Tibial artery (tissue), 4 donors: Measurements from ENCODE around the gene MYH6.

Experiments
- DNase-seq, 2 donors: peaks; one replicate each; pipeline ENCODE4 v3.0.0-alpha.2; 2019
- H3K27ac ChIP-seq, 2 donors: fragments of 200-600 bp; sonication (generic) in 1 of 2; 1 replicate in 1 of 2; 2 replicates in 1 of 2; pipeline ENCODE4 v1.5.1; 2018 to 2019; ENCODE audit warnings: mild to moderate bottlenecking in 1 of 2
- H3K27me3 ChIP-seq, 2 donors: fragments of 200-600 bp; sonication (generic) in 1 of 2; one replicate each; pipeline versions ENCODE4 v1.5.1 to v1.6.0; 2016 to 2019
- H3K36me3 ChIP-seq, 3 donors: fragments of 200-600 bp; sonication (generic) in 2 of 3; one replicate each; pipeline ENCODE4 v1.5.1; 2016 to 2019; ENCODE audit warnings: mild to moderate bottlenecking in 2 of 3
- H3K4me1 ChIP-seq, 4 donors: fragments of 200-600 bp; sonication (generic) in 2 of 4; 1 replicate in 3 of 4; 2 replicates in 1 of 4; pipeline ENCODE4 v1.5.1; 2016 to 2019
- H3K4me3 ChIP-seq, 2 donors: fragments of 200-600 bp; sonication (generic) in 1 of 2; 1 replicate in 1 of 2; 2 replicates in 1 of 2; pipeline ENCODE4 v1.5.1; 2018 to 2019; ENCODE audit warnings: mild to moderate bottlenecking in 2 of 2
- H3K9me3 ChIP-seq, 3 donors: fragments of 200-600 bp; sonication (generic) in 1 of 3; one replicate each; pipeline ENCODE4 v1.5.1; 2016 to 2019
- intact Hi-C: fragments of 100-400 bp; cut with DNase I; formaldehyde crosslinking; loops from one replicate; pipeline ENCODE4 v1.15.0; 2023; ENCODE audit warnings: low total_unique reads
- TF ChIP-seq, protein P1 (sequence below), 2 experiments: fragments of 200-600 bp in 1 of 2; fragments of 450-650 bp in 1 of 2; IDR thresholded peaks; one replicate each; pipeline ENCODE4 v1.5.1; 2017 to 2019; ENCODE audit warnings: antibody characterized with exemption in 2 of 2, mild to moderate bottlenecking in 1 of 2, moderate library complexity in 1 of 2

The MYH6 gene

GRCh38 chr14:23372509-23372908 is 35.6 kb downstream of the MYH6 start, which contains the start of gene IL25:
Gene IL25, plus strand, starts transcription at chr14:23372809.
- TF ChIP-seq, protein P1, sequence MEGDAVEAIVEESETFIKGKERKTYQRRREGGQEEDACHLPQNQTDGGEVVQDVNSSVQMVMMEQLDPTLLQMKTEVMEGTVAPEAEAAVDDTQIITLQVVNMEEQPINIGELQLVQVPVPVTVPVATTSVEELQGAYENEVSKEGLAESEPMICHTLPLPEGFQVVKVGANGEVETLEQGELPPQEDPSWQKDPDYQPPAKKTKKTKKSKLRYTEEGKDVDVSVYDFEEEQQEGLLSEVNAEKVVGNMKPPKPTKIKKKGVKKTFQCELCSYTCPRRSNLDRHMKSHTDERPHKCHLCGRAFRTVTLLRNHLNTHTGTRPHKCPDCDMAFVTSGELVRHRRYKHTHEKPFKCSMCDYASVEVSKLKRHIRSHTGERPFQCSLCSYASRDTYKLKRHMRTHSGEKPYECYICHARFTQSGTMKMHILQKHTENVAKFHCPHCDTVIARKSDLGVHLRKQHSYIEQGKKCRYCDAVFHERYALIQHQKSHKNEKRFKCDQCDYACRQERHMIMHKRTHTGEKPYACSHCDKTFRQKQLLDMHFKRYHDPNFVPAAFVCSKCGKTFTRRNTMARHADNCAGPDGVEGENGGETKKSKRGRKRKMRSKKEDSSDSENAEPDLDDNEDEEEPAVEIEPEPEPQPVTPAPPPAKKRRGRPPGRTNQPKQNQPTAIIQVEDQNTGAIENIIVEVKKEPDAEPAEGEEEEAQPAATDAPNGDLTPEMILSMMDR (IDR thresholded peaks at IDR 0.05): no peak
- DNase-seq: no peak
- peaks cover 0 to 6% (median 2%) of the 10 kb centered on the region in 4 donors for H3K4me1 ChIP-seq
- intact Hi-C loops: no loop called here
- no peak within 1 kb of the TSS for H3K27ac ChIP-seq
- H3K4me3 ChIP-seq: no peak within 1 kb of the TSS
- H3K36me3 ChIP-seq: no peaks in the 10 kb centered on the region
- H3K9me3 ChIP-seq: no peaks in the 10 kb centered on the region
- H3K27me3 ChIP-seq: no peaks in the 10 kb centered on the region

DNA sequence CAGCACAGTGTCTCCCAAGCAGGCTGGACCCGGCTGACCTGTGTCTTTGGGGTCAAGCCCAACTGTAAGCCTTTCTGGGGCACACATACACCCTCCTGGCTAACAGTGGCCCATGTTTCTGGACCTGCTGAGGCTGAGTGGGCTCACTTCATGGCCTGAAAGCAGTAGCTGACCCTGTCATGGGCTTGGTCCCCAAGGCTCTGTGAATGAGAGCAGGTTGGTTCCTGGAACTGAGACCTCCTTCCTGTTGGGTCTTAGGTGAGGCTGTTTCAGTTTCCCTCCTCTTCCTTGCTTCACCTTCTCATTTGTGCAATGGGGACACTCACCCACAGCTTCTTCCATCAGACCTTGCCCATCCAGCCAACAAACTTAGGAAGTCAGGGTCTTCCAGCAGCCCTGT is 36.2 kb downstream of the MYH6 start:
- Histone ChIP-seq H3K36me3 (no peaks in the 10 kb centered on the region), H3K27ac (no peak overlapping the region), H3K9me3 (no peaks in the 10 kb centered on the region), H3K27me3 (no peaks in the 10 kb centered on the region), H3K4me1 (peaks cover 0 to 8% (median 2%) of the 10 kb centered on the region in 4 donors), H3K4me3 (no peak overlapping the region)
- TF ChIP-seq, protein P1 (IDR thresholded peaks at IDR 0.05): no peak
- intact Hi-C loops: no loop called here
- no peak for DNase-seq

DNA sequence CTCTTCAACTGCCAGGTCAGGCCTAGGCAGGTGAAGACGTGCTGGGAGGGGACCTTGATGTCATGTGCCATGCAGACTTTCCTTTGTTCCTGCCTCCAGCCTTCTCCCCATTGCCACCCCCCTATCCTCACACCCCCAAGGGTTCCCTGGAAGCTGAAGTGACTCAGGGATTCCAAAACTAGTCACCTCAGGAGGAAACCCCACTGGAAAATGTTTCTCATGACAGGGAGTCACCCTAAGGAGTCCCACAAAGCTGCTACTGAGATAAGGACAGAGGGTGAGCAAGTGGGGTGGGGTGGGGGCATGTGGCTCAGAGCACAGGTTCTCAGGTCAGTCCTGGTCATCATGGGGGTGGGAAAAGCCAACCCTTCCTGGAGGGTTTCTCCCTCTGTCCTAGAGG is 37.9 kb downstream of the MYH6 start:
- intact Hi-C loops: no loop called here
- no peak overlapping the region for H3K27ac ChIP-seq
- TF ChIP-seq, protein P1 (IDR thresholded peaks at IDR 0.05): no peak
- DNase-seq: no peak
- H3K4me1 ChIP-seq: peaks cover 0 to 14% (median 5%) of the 10 kb centered on the region in 4 donors
- H3K9me3 ChIP-seq: no peaks in the 10 kb centered on the region
- no peaks in the 10 kb centered on the region for H3K27me3 ChIP-seq
- no peaks in the 10 kb centered on the region for H3K36me3 ChIP-seq
- H3K4me3 ChIP-seq: no peak overlapping the region

- H3K4me1 ChIP-seq: peaks cover 0 to 48% (median 21%) of the 10 kb centered on the region in 4 donors
- H3K27ac ChIP-seq: peak overlapping the region; percentile 98 to 100
- intact Hi-C loops: loop anchor here (5.0 kb wide), 1 partner anchor 44 kb away; the partner anchor contains the start of gene PABPN1
- DNase-seq: peak; percentile 76 to 92
- no peaks in the 10 kb centered on the region for H3K9me3 ChIP-seq
- peak overlapping the region; percentile 70 to 71 for H3K4me3 ChIP-seq
- TF ChIP-seq, protein P1 (IDR thresholded peaks at IDR 0.05): no peak
- no peaks in the 10 kb centered on the region for H3K27me3 ChIP-seq
- H3K36me3 ChIP-seq: no peaks in the 10 kb centered on the region
Observed at GRCh38 chr14:23366426-23366921, 41.6 kb downstream of the MYH6 start.

DNA sequence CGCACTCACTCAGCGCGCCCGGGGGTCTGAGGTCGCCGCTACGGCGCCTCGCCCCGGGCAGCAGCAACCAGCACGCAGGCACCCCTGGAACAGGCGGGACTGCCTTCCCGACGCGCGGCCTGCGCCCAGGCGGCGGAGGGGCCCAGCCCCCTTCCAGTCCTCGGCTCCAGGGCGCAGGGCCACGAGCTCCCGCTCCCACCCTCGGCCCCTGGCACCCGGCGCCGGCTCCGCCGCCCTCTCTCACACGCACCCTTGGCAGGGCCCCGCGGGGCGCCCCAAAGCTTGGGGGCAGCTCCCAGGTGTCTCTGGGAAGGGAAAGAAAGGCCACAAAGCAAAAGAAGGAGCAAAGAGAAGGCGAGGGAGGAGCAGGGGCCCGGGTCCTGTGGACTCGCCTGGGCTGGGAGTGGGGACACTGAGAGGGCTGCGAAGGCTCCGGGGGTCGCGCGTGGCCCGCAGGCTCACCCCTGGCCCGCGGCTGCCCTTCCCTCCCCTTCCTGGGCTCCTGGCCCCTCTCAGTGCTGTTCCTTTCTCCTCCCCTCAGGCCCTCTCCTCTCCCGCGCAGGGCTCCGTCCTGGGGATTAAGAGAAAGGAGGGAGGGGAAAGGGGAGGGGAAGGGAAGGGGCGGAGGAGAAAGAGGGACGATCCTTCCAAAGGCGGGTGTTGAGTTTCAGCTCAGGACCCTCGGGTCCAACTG is 42.2 kb downstream of the MYH6 start:
- no peaks in the 10 kb centered on the region for H3K27me3 ChIP-seq
- peaks cover 0 to 1% (median 0%) of the 10 kb centered on the region in 3 donors for H3K36me3 ChIP-seq
- TF ChIP-seq, protein P1 (IDR thresholded peaks at IDR 0.05): no peak
- no peaks in the 10 kb centered on the region for H3K9me3 ChIP-seq
- H3K27ac ChIP-seq: peak overlapping the region; percentile 98 to 100
- peaks cover 0 to 52% (median 21%) of the 10 kb centered on the region in 4 donors for H3K4me1 ChIP-seq
- peak; percentile 76 to 87 for DNase-seq
- peak overlapping the region; percentile 70 to 71 for H3K4me3 ChIP-seq
- intact Hi-C loops: loop anchor here (5.0 kb wide), 1 partner anchor 44 kb away; the partner anchor contains the start of gene PABPN1
